GM18505 (cell line): Measurements from ENCODE around the gene OSBPL3.

ENCODE experiments used
- ATAC-seq: cut with Tn5 transposase; IDR thresholded peaks from one replicate; pipeline ENCODE4 v1.9.1; 2021; ENCODE audit not compliant: unreplicated experiment
- POLR2A ChIP-seq: IDR thresholded peaks from 4 replicates; pipeline ENCODE4 v1.6.1; 2011; ENCODE audit warnings: borderline replicate concordance; ENCODE audit not compliant: insufficient read depth, insufficient read length; ENCODE audit errors: extremely low read depth

The OSBPL3 gene

DNA sequence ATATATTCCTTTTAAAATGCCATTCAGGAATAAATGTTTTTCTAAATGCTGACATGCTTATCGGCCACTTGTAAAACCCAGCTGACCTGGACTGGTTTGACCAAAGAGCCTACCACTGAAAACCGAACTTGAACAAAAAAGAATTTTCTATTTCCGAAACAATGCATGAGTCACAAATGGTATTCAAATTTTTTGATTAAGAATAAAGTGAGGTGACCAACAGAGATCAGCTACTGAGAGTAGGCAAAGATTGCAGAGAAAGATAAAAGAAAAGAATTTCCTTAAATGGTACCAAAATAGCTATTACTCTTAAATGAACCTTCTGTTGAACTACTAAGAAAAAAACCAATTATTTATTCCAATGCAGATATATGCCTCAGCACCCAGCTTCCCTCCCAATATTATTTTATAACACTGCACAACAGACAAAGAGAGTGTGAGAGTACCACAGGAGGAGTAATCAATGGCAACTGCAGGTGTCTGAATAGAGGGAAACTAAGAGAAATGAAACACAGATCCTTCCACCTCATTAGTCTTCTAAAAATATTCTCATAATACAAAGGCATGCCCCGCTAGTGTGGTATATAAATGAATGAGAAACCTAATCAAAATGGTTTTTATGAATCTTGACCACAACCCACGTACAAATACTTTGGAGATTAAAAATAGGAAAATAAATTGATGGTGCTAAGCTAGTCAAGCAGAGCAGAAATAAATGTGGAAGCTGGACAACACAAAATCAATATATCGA lies 20.1 kb downstream of the OSBPL3 start:
- no peak for ATAC-seq
- no peak for TF ChIP-seq POLR2A

DNA sequence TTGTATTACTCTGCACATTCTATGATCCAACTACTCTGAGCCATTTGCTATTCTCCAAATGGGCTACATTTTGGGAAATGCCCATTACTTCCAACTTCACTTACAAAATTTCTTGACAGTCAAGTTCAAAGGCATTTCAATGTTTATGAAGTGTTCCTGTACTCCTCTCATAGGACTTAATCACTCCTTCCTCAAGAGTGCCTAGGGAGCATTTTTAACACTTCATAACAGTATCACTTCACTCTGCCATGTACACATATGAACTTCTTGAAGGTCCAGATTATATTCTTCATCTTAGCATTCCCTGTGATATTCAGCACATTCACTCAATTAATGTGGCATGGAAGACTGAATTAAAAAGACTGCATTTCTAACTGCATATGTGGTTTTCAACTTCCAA lies 21.6 kb downstream of the OSBPL3 start:
- no peak for ATAC-seq
- TF ChIP-seq POLR2A = no peak

DNA sequence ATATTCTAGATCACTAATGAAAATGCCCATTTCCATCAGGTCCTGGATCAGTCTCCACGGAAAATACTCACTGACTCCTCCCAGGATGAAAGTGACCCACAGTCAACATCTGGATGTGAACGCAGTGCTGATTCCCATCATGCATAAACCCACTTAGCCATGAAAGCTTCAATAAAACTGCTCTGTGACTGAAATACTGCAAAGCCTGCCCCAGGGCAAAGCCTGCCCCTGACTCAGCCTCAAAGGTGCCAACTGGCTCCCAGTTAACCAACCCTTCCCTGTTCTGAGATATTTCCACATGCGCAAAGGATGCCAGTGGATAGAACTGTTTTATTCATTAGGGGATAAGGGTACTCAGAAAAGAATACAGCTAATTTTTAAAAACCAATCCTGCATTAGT lies 24.0 kb downstream of the OSBPL3 start:
- no peak for TF ChIP-seq POLR2A
- ATAC-seq = no peak

DNA sequence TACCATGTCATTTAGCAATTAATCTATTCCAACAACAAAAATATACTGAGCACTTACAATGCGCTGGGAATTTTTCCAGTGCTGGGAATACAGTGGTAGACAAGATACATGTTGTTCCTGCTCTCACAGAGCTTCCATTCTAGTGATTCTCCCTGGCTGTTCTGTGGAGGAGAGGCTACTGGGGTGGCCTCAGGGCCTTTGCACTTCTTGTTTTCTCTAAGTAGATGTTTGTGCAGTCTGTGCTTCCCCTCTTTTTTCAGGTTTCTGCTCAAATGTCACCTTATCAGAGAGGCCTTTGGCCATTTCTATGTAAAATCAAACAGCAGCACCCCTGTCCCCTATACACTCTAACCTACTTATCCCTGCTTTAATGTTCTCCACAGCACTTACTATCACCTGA lies 24.7 kb downstream of the OSBPL3 start:
- no peak for TF ChIP-seq POLR2A
- ATAC-seq = no peak

DNA sequence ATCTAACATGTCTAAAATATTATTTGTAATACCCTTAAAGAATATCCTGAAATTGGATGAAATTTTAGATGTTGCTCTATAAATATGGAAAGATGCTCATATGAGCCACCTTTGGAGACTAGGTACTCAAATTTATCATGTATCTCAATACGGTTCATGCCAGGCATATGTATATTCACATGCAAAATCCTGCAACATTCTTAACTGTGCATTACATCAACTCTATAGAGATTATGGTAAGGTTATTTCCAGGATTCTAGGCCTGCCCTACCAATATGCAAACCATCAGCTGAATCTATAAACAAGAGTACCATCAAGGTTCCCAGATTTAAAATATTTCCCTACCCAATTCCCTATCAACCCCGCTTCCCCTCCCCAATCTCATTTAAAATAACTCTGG lies 27.5 kb downstream of the OSBPL3 start:
- no peak for TF ChIP-seq POLR2A
- ATAC-seq = no peak

DNA sequence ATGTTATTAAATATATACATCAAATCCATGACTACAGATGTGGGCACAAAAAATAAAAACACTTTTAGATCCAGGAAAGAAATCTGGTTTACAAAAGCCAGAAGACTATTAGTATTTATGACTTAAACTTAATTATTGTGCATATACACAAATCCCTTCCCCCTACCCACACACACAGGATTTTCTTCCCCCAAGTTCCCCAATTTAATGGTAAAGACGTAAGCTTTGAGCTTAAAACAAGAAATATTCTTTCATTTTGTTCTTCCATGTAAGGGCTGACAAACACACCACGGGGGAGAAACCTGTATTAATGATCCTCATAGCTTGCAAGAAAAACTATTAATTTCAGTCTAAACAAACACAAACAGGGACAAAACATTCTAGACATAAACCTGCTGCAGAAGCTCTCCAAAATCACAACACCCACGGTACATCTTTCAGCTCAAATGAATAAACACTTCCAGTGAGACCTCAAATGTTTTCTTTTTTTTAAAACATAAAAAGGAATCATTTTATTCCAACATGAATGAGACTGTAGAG lies 28.5 kb downstream of the OSBPL3 start:
- ATAC-seq = no peak

DNA sequence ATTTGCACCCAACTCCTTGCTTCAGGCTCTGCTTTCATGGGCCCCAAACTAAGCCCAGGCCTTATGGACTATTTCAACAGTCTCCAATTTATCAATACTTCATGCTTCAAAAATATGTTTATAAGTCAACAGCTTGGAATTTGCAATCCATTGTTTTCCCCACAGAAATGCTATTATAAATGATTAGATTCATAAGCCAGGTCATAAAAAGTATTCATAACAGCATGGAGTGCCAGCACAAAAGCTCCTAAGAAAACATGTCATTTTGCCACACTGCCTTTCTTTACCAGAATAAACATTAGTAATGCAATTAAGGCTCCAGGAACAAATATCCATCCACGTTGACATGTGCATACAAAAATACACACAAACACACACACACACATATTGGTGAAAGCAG lies 30.1 kb downstream of the OSBPL3 start:
- ATAC-seq = no peak
- no peak for TF ChIP-seq POLR2A

More for the DNA sequence above, 28.5 kb downstream of the OSBPL3 start:
- TF ChIP-seq POLR2A = no peak

DNA sequence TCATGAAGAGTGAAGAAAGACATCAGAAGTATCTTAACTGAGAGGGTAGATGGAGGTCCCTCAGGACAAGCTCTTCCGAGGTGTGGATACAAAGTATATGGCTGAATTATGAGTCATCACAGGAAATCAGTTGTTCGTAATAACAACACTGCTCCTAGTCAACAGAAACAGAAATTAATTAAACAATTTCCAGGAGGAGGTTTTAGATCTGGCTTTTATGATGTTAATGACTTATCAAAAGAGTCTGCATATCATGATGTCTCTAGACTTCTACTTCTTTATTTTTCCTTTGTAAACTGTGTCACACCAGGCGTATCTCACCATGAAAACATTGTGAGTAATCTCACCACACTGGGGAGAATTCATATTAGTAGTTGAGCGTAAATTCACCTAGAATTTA lies 31.2 kb downstream of the OSBPL3 start:
- no peak for TF ChIP-seq POLR2A

DNA sequence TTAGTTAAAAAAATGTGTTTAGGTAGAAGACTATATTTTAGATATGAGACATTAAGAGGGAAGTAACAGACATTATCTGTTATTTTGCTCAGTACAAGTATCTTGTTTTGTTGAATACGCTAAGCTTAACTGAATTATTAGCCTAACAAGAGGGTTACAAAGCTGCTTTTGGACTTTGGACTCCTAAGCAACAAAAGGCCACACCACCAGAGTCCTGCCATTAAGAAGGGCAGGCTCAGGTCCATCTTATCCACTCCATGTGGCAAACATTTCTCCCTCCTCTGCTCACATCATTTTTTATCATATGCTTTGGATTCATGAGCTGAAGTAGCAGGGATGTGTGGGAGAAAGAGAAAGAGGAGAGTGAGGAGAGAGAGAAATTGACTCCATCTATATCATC lies 33.5 kb downstream of the OSBPL3 start:
- no peak for TF ChIP-seq POLR2A
- ATAC-seq = no peak

More for the DNA sequence above, 31.2 kb downstream of the OSBPL3 start:
- ATAC-seq = no peak

DNA sequence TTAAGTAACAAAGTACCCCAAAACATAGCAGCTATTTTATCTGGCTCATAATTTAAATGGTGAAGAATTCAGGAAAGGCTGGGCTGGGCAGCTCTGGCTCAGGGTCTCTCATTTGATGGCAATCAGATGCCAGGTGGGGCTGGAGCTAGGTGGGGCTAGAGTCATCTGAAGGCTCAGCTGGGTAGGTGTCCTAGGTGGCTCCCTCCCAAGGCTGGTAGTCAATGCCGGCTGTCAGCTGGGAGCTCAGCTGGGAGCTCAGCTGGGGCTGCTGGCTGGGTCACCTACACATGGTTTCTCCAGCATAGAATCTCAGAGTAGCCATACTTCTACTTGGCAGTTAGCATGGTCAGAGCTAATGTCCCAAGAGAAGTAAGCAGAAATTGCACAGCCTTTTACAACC lies 34.1 kb downstream of the OSBPL3 start:
- ATAC-seq = no peak
- no peak for TF ChIP-seq POLR2A

DNA sequence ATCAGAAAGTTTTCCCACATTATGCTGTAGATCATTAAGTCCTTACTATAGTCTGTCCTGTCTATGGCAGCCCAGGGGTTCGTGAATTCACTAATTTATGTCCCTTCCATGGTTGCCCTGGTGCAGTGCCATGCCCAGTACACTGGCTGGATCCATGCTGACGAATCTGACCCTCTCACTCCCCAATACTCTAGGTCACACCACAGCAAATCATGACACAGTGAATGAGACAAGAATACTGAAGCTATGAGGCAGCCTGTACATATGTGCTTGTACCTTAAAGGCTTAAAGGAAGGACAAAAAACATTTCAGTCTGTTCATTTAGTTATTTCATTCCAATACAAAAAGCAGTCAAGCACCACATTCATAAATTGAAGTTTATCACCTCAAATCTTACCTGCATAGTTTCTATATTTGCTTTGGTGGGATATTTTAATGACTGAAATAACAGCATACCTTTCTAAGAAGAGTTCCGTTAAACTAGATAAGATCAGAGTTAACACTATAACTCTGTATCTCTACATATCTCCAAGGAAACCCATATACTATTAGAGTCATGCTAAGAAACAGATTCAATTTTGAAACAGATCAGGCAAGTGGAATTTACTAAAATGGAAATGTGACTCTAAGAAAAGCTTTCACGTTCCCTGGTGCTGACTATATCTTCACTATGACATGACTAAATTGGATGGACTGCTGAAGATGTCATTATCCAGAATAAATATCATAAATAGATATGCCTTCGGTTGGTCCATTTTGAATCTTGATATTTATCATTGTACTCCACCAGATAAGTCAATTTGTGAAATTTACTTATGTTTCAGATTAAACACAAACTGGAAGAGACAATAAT lies 36.7 kb downstream of the OSBPL3 start:
- TF ChIP-seq POLR2A = no peak

DNA sequence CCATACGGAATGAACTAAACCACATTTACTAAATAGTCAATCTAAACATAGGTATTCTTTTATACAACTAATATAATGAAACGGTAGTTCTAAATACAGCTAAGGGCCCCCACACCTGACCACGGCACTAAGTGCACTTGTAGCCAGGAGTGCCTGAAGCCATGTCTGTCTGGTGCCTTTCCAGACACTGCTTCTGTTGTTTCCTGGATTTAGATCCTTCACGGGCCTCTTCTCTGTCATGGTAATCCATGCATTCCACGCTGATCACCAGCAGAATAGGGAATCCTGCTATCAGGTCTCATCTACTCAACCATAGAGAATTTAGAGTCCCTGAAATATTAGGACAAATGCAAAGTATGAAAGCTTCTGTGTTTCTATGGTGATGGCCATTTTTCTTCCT lies 37.8 kb downstream of the OSBPL3 start:
- no peak for TF ChIP-seq POLR2A
- ATAC-seq = no peak

More for the DNA sequence above, 36.7 kb downstream of the OSBPL3 start:
- no peak for ATAC-seq

DNA sequence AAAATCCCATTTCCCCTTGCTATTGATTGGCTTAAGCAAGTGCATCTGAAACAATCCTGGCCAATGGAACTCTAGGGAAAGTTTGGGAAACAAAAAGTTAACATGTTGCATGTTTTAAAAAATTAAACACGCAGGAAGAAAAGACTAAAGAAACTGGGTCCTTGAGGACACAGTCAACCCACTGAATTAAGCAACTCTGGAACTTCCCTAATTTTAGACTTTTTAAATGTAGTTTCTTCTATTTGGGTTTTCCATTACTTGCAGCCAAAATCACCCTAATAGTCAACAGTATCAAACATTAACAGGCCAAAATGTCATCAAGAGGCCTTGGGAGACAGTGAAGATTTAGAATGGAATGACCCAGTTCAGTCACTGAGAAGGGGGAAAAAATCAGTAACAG lies 40.6 kb downstream of the OSBPL3 start:
- no peak for TF ChIP-seq POLR2A
- no peak for ATAC-seq
